CD4-positive, CD25-positive, alpha-beta regulatory T cell (primary cell): Measurements from ENCODE around the gene MUS81. TPM values are rescaled to one million over a fixed set of nuclear protein-coding genes. Genes with fewer than 3 reads are reported as not detected.
"Not testable (repeated sequence)": the region's sequence is repeated elsewhere in the genome, so short reads cannot be mapped to it uniquely, and the experiment has no call there.

ENCODE experiments used
- ATAC-seq, 2 donors: fragments of 150-1000 bp; cut with Tn5 transposase; one replicate each; pipeline ENCODE4 v1.10.0; 2021; ENCODE audit warnings: low read depth in 2 of 2, moderate number of reproducible peaks in 2 of 2, moderate library complexity in 1 of 2
- DNase-seq, 3 donors: peaks; one replicate each; pipeline versions ENCODE4 v3.0.0 to v3.0.0-alpha.2; 2012 to 2022; ENCODE audit warnings: mixed read lengths in 1 of 3
- H3K27ac ChIP-seq: one replicate; pipeline ENCODE4 v1.7.0; 2013; ENCODE audit warnings: mild to moderate bottlenecking, low read length; ENCODE audit not compliant: insufficient read depth, poor library complexity, severe bottlenecking
- H3K27me3 ChIP-seq: one replicate; pipeline ENCODE4 v1.7.0; 2013; ENCODE audit warnings: low read length; ENCODE audit not compliant: control insufficient read depth, insufficient read depth
- H3K36me3 ChIP-seq: one replicate; pipeline ENCODE4 v1.7.0; 2013; ENCODE audit warnings: mild to moderate bottlenecking, low read length, moderate library complexity; ENCODE audit not compliant: control insufficient read depth, insufficient read depth
- H3K4me1 ChIP-seq: 2 replicates; pipeline ENCODE4 v1.7.0; 2013; ENCODE audit warnings: mild to moderate bottlenecking, low read length; ENCODE audit not compliant: insufficient read depth, control insufficient read depth, poor library complexity, severe bottlenecking
- H3K4me3 ChIP-seq: one replicate; pipeline ENCODE4 v1.7.0; 2013; ENCODE audit warnings: low read depth, mild to moderate bottlenecking, low read length, moderate library complexity
- H3K9me3 ChIP-seq, 2 experiments: 1 replicate in 1 of 2; 2 replicates in 1 of 2; pipeline ENCODE4 v1.7.0; 2013; ENCODE audit warnings: low read length in 2 of 2, mild to moderate bottlenecking in 1 of 2, moderate library complexity in 1 of 2; ENCODE audit not compliant: control insufficient read depth in 2 of 2
- H3K27ac Mint-ChIP-seq, 3 donors: one replicate each; pipeline ENCODE4 v1.8.0; 2020 to 2022; ENCODE audit warnings: mild to moderate bottlenecking in 3 of 3, mixed read lengths in 3 of 3, moderate library complexity in 2 of 3
- H3K27me3 Mint-ChIP-seq: one replicate; pipeline ENCODE4 v1.8.0; 2022; ENCODE audit warnings: mild to moderate bottlenecking, mixed read lengths
- H3K36me3 Mint-ChIP-seq: one replicate; pipeline ENCODE4 v1.8.0; 2020; ENCODE audit warnings: mixed read lengths
- H3K4me1 Mint-ChIP-seq, 4 donors: one replicate each; pipeline ENCODE4 v1.8.0; 2020 to 2022; ENCODE audit warnings: mixed read lengths in 4 of 4, mild to moderate bottlenecking in 1 of 4
- H3K4me3 Mint-ChIP-seq, 4 donors: one replicate each; pipeline ENCODE4 v1.8.0; 2020 to 2022; ENCODE audit warnings: mild to moderate bottlenecking in 4 of 4, mixed read lengths in 4 of 4, moderate library complexity in 3 of 4
- H3K9me3 Mint-ChIP-seq, 7 donors: one replicate each; pipeline ENCODE4 v1.8.0; 2020 to 2022; ENCODE audit warnings: mixed read lengths in 7 of 7, mild to moderate bottlenecking in 3 of 7, moderate library complexity in 2 of 7
- polyA plus RNA-seq, 4 donors: library from polyadenylated mRNA; unstranded; fragments of 300-500 nt; fragmentation: Illumina TruSeq; gene quantifications; one replicate each; pipeline ENCODE4 v1.2.3, GENCODE V29; 2021
- total RNA-seq: library from RNA; stranded (reverse); gene quantifications from one replicate; pipeline ENCODE4 v1.2.3, GENCODE V29; 2022

MUS81 gene
- total and polyA plus RNA-seq, 5 donors from 2014 or later, result 22.7 to 51.1 (median 24.0) TPM

- ATAC-seq (peak; percentile 65 to 68), DNase-seq (peak; percentile 90 to 97 (median 95))
- H3K27me3 Mint-ChIP-seq, result peaks cover 6% of the 10 kb centered on the region
- Histone ChIP-seq H3K27ac (peak within 1 kb of the TSS; percentile 97), H3K9me3 (no peaks in the 10 kb centered on the region), H3K27me3 (no peaks in the 10 kb centered on the region), H3K36me3 (peaks cover 16% of the 10 kb centered on the region), H3K4me3 (peak within 1 kb of the TSS; percentile 88), H3K4me1 (peaks cover 61% of the 10 kb centered on the region)
- no peaks in the 10 kb centered on the region for H3K9me3 Mint-ChIP-seq
- H3K4me1 Mint-ChIP-seq, result peaks cover 13 to 78% (median 53%) of the 10 kb centered on the region in 4 donors
- H3K36me3 Mint-ChIP-seq, result peaks cover 13% of the 10 kb centered on the region
- H3K27ac Mint-ChIP-seq, result peak within 1 kb of the TSS; percentile 97 to 100 (median 99)
- H3K4me3 Mint-ChIP-seq, result peak within 1 kb of the TSS; percentile 87 to 94 (median 89)
Observed at GRCh38 chr11:65888163-65888814, 28.1 kb downstream of the MUS81 start, which contains the start of gene FIBP. TSS of gene FIBP (minus strand) at chr11:65888471. CDS start at chr11:65888418, 53 bp downstream.

- H3K27ac Mint-ChIP-seq, result peak within 1 kb of the TSS; percentile 98 to 100 (median 99)
- peak within 1 kb of the TSS; percentile 88 for H3K4me3 ChIP-seq
- H3K4me3 Mint-ChIP-seq, result peak within 1 kb of the TSS; percentile 87 to 96 (median 90)
- no peaks in the 10 kb centered on the region for H3K9me3 ChIP-seq
- ATAC-seq (peak; percentile 65 to 79), DNase-seq (peak; percentile 98)
- peaks cover 6% of the 10 kb centered on the region for H3K27me3 Mint-ChIP-seq
- peaks cover 1% of the 10 kb centered on the region for H3K36me3 ChIP-seq
- no peaks in the 10 kb centered on the region for H3K9me3 Mint-ChIP-seq
- peak within 1 kb of the TSS; percentile 97 for H3K27ac ChIP-seq
- peaks cover 13 to 71% (median 47%) of the 10 kb centered on the region in 4 donors for H3K4me1 Mint-ChIP-seq
- no peaks in the 10 kb centered on the region for H3K27me3 ChIP-seq
- H3K4me1 ChIP-seq, result peaks cover 64% of the 10 kb centered on the region
- H3K36me3 Mint-ChIP-seq, result peaks cover 4% of the 10 kb centered on the region
Observed at GRCh38 chr11:65890324-65891218, 30.3 kb downstream of the MUS81 start, which contains the start of gene CCDC85B. TSS of gene CCDC85B (plus strand) at chr11:65890673. CDS start at chr11:65890784, 111 bp downstream.

GRCh38 chr11:65891219-65892136 is 31.2 kb downstream of the MUS81 start:
- no peaks in the 10 kb centered on the region for H3K9me3 Mint-ChIP-seq
- Histone ChIP-seq H3K4me3 (peak overlapping the region; percentile 42), H3K4me1 (peaks cover 64% of the 10 kb centered on the region), H3K27me3 (no peaks in the 10 kb centered on the region), H3K9me3 (no peaks in the 10 kb centered on the region), H3K36me3 (no peaks in the 10 kb centered on the region), H3K27ac (peak overlapping the region; percentile 97)
- peaks cover 6% of the 10 kb centered on the region for H3K27me3 Mint-ChIP-seq
- DNase-seq (peak in 1 of 3 donors; percentile 34), ATAC-seq (no peak)
- H3K27ac Mint-ChIP-seq, result peak overlapping the region; percentile 48 to 93 (median 90)
- peaks cover 13 to 68% (median 47%) of the 10 kb centered on the region in 4 donors for H3K4me1 Mint-ChIP-seq
- peak overlapping the region; percentile 82 to 96 (median 90) for H3K4me3 Mint-ChIP-seq
- H3K36me3 Mint-ChIP-seq, result peaks cover 4% of the 10 kb centered on the region

DNA sequence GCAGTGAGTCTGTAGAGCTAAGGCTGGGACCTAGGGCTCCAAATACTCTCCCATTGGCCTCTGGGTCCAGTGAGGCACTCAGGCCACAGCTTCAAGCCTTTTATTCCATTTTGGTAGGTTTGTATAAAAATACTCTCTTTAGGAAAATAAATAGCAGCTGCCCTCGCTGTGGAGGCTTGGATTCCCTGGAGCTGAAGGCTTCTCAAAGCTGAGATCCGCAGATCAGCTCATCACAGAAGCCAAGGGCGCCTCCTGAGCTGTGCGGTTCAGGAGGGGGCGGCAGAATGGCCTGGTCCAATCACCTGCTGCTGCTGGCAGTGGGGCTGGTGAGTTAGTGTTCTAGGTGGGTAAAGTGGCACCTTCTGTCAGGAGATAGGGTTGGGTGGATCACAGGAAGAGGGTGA is 31.9 kb downstream of the MUS81 start:
- not testable (repeated sequence) for H3K36me3 ChIP-seq, H3K9me3 Mint-ChIP-seq, ATAC-seq, H3K27me3 ChIP-seq, H3K9me3 ChIP-seq, H3K27me3 Mint-ChIP-seq, DNase-seq, H3K36me3 Mint-ChIP-seq
- Mint-ChIP-seq H3K4me1 (peaks cover 13 to 62% (median 43%) of the 10 kb centered on the region in 4 donors), H3K27ac (peak overlapping the region; percentile 6 to 93 (median 90)), H3K4me3 (peak overlapping the region; percentile 82 to 96 (median 90))
- Histone ChIP-seq H3K4me3 (peak overlapping the region; percentile 42), H3K27ac (peak overlapping the region; percentile 97), H3K4me1 (peaks cover 64% of the 10 kb centered on the region)

GRCh38 chr11:65892661-65893317 is 32.6 kb downstream of the MUS81 start:
- no peaks in the 10 kb centered on the region for H3K27me3 ChIP-seq
- peaks cover 13 to 59% (median 40%) of the 10 kb centered on the region in 4 donors for H3K4me1 Mint-ChIP-seq
- ATAC-seq (no peak), DNase-seq (no peak)
- peak overlapping the region; percentile 52 to 93 (median 90) for H3K27ac Mint-ChIP-seq
- H3K4me1 ChIP-seq, result peaks cover 61% of the 10 kb centered on the region
- no peaks in the 10 kb centered on the region for H3K36me3 ChIP-seq
- peak overlapping the region; percentile 19 for H3K4me3 ChIP-seq
- no peaks in the 10 kb centered on the region for H3K36me3 Mint-ChIP-seq
- no peaks in the 10 kb centered on the region for H3K9me3 Mint-ChIP-seq
- no peaks in the 10 kb centered on the region for H3K9me3 ChIP-seq
- peak overlapping the region; percentile 82 to 96 (median 90) for H3K4me3 Mint-ChIP-seq
- peak overlapping the region; percentile 97 for H3K27ac ChIP-seq
- H3K27me3 Mint-ChIP-seq, result peaks cover 11% of the 10 kb centered on the region

- Histone ChIP-seq H3K9me3 (no peaks in the 10 kb centered on the region), H3K36me3 (no peaks in the 10 kb centered on the region), H3K4me3 (peak overlapping the region; percentile 57), H3K4me1 (peaks cover 56% of the 10 kb centered on the region), H3K27me3 (no peaks in the 10 kb centered on the region), H3K27ac (peak overlapping the region; percentile 97)
- Mint-ChIP-seq H3K9me3 (peaks cover 0 to 2% (median 0%) of the 10 kb centered on the region in 7 donors), H3K4me3 (peak overlapping the region; percentile 82 to 96 (median 90)), H3K27me3 (peaks cover 11% of the 10 kb centered on the region), H3K4me1 (peaks cover 13 to 51% (median 31%) of the 10 kb centered on the region in 4 donors), H3K36me3 (no peaks in the 10 kb centered on the region), H3K27ac (peak overlapping the region; percentile 74 to 92 (median 90))
- ATAC-seq (no peak), DNase-seq (peak in 1 of 3 donors; percentile 66)
Observed at GRCh38 chr11:65894034-65894591, 33.9 kb downstream of the MUS81 start.
